OCI-M1 (cell line): ENCODE data around the gene PRSS56.
"Not testable (repeated sequence)": the region's sequence is repeated elsewhere in the genome, so short reads cannot be mapped to it uniquely, and the experiment has no call there.

Experiments used
- DNase-seq: peaks from one replicate; lab custom pipeline; 2025; lab: John Stamatoyannopoulos, UW

The PRSS56 gene

GRCh38 chr2:232541961-232542714, 21.9 kb downstream of the PRSS56 start:
- DNase-seq: no peak

GRCh38 chr2:232542715-232543467, 22.7 kb downstream of the PRSS56 start:
- no peak for DNase-seq

- no peak for DNase-seq
These were observed 23.3 kb downstream of the PRSS56 start for GRCh38 chr2:232543491-232543890.

- DNase-seq: no peak
These were observed 23.9 kb downstream of the PRSS56 start for GRCh38 chr2:232543928-232544631.

- no peak for DNase-seq
These were observed 24.5 kb downstream of the PRSS56 start for GRCh38 chr2:232544674-232545073.

GRCh38 chr2:232545511-232546375, 25.6 kb downstream of the PRSS56 start:
- DNase-seq: no peak

GRCh38 chr2:232547991-232548390, 27.8 kb downstream of the PRSS56 start:
- no peak for DNase-seq

GRCh38 chr2:232549655-232550353, 29.6 kb downstream of the PRSS56 start:
- DNase-seq: peak; percentile 45

GRCh38 chr2:232550354-232551249, 30.4 kb downstream of the PRSS56 start, which contains the start of the genes EIF4E2 and TIGD1:
EIF4E2 (plus strand) TSS chr2:232550689; CDS start chr2:232550725, 36 bp downstream.
TIGD1 (minus strand) TSS chr2:232550557; CDS start chr2:232549882, 675 bp downstream.
- DNase-seq: peak; percentile 96

- DNase-seq: peak; percentile 77
These were observed 31.1 kb downstream of the PRSS56 start for GRCh38 chr2:232551250-232551638.

GRCh38 chr2:232551776-232552175, 31.6 kb downstream of the PRSS56 start:
- DNase-seq: no peak

GRCh38 chr2:232556426-232556825, 36.2 kb downstream of the PRSS56 start:
- no peak for DNase-seq

- no peak for DNase-seq
These were observed 42.4 kb downstream of the PRSS56 start for GRCh38 chr2:232562515-232563151.

- DNase-seq: no peak
These were observed 43.4 kb downstream of the PRSS56 start for GRCh38 chr2:232563580-232563979.

GRCh38 chr2:232567721-232568120, 47.5 kb downstream of the PRSS56 start:
- no peak for DNase-seq

GRCh38 chr2:232568161-232568560, 48.0 kb downstream of the PRSS56 start:
- peak; percentile 49 for DNase-seq

GRCh38 chr2:232569541-232569940, 49.4 kb downstream of the PRSS56 start:
- no peak for DNase-seq

GRCh38 chr2:232570481-232570880, 50.3 kb downstream of the PRSS56 start:
- DNase-seq: not testable (repeated sequence)

GRCh38 chr2:232571026-232571474, 50.9 kb downstream of the PRSS56 start:
- DNase-seq: no peak
